Subcutaneous abdominal adipose tissue (tissue), 5 donors: Measurements from ENCODE around the gene RACK1.

Source experiments
- H3K27ac ChIP-seq: one replicate; pipeline ENCODE4 v1.7.0; 2013; ENCODE audit warnings: low read depth, mild to moderate bottlenecking, inconsistent platforms, low read length, moderate library complexity
- H3K27me3 ChIP-seq, 5 donors: one replicate each; pipeline ENCODE4 v1.7.0; 2013; ENCODE audit warnings: low read length in 5 of 5, inconsistent platforms in 1 of 5; ENCODE audit not compliant: control insufficient read depth in 5 of 5, insufficient read depth in 4 of 5
- H3K36me3 ChIP-seq, 5 donors: one replicate each; pipeline ENCODE4 v1.7.0; 2013; ENCODE audit warnings: low read length in 5 of 5; ENCODE audit not compliant: control insufficient read depth in 5 of 5, insufficient read depth in 5 of 5
- H3K4me1 ChIP-seq, 5 donors: one replicate each; pipeline ENCODE4 v1.7.0; 2013; ENCODE audit warnings: low read length in 5 of 5, mild to moderate bottlenecking in 3 of 5, moderate library complexity in 1 of 5; ENCODE audit not compliant: control insufficient read depth in 5 of 5, insufficient read depth in 5 of 5
- H3K4me3 ChIP-seq, 5 donors: one replicate each; pipeline ENCODE4 v1.7.0; 2013; ENCODE audit warnings: low read length in 5 of 5, low read depth in 1 of 5
- H3K9ac ChIP-seq, 5 donors: one replicate each; pipeline ENCODE4 v1.7.0; 2013; ENCODE audit warnings: low read length in 5 of 5, mild to moderate bottlenecking in 4 of 5, moderate library complexity in 3 of 5
- H3K9me3 ChIP-seq, 5 donors: one replicate each; pipeline ENCODE4 v1.7.0; 2013; ENCODE audit warnings: low read length in 5 of 5; ENCODE audit not compliant: control insufficient read depth in 5 of 5
- donor health status: healthy.
- donor health status: healthy.
- donor health status: healthy.
- donor health status: healthy.
- donor health status: healthy.

RACK1 gene

DNA sequence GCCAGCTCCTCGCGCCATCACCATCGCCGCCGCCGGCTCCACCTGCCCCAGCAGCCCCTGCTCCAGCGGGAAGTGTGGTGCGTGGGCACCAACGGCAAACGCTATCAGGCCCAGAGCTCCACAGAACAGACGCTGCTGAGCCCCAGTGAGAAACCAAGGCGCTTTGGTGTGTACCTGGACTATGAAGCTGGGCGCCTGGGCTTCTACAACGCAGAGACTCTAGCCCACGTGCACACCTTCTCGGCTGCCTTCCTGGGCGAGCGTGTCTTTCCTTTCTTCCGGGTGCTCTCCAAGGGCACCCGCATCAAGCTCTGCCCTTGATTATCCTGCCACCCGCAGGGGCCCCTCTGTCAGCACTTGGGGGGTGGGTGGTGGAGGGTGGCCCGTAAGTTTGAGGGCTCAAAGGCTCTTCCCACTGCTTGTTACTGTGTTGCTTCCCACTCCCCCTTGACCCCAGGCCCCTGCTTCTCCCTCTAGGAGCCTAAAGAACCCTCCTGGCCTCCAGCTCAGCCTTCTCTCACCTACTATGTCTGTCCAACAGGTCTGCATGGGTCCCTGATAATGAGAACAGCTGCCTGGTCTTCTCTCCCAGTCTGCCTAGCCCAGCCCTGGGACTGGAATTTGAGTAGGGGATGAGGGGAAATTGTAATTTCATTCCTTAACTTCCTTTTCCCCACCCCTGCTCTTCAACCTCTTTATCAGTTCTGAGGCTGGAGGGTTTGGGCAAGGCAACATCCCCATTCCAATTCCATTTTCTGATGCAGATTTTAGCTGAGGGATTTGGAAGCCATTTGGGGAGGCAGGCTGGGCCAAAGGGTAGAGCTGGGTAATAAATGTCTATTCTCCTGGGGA lies 9.0 kb downstream of the RACK1 start:
- Histone ChIP-seq H3K9me3 (no peaks in the 10 kb centered on the region), H3K36me3 (peaks cover 15 to 88% (median 77%) of the 10 kb centered on the region in 5 donors), H3K9ac (peak overlapping the region in 1 of 5 donors; percentile 17), H3K27me3 (no peaks in the 10 kb centered on the region), H3K4me3 (no peak overlapping the region), H3K4me1 (peaks cover 0 to 22% (median 19%) of the 10 kb centered on the region in 5 donors), H3K27ac (peak overlapping the region; percentile 30)

DNA sequence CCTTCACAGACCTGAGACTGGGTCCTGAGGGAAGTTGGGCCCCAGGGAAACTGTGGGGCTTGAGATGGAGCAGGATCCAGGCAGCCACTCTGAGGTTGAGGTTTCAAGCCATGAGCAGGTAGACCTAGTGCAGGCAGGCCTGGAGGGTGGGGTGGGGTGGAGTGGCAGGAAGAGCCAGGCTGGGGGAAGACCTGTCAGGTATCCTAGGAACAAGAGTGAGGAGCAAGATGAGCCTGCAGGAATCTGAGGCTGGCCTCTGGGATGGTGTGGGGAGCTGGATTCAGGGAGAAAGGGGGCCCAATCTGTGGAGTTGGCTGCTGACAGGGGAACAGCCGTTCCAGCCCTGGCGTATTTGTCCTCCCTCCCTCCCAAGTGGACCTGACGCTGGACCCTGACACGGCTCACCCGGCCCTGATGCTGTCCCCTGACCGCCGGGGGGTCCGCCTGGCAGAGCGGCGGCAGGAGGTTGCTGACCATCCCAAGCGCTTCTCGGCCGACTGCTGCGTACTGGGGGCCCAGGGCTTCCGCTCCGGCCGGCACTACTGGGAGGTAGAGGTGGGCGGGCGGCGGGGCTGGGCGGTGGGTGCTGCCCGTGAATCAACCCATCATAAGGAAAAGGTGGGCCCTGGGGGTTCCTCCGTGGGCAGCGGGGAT lies 9.8 kb downstream of the RACK1 start:
- no peaks in the 10 kb centered on the region for H3K27me3 ChIP-seq
- peaks cover 15 to 88% (median 73%) of the 10 kb centered on the region in 5 donors for H3K36me3 ChIP-seq
- no peak overlapping the region for H3K4me3 ChIP-seq
- H3K4me1 ChIP-seq, result peaks cover 0 to 22% (median 19%) of the 10 kb centered on the region in 5 donors
- H3K9ac ChIP-seq, result no peak overlapping the region
- H3K27ac ChIP-seq, result no peak overlapping the region
- H3K9me3 ChIP-seq, result no peaks in the 10 kb centered on the region

DNA sequence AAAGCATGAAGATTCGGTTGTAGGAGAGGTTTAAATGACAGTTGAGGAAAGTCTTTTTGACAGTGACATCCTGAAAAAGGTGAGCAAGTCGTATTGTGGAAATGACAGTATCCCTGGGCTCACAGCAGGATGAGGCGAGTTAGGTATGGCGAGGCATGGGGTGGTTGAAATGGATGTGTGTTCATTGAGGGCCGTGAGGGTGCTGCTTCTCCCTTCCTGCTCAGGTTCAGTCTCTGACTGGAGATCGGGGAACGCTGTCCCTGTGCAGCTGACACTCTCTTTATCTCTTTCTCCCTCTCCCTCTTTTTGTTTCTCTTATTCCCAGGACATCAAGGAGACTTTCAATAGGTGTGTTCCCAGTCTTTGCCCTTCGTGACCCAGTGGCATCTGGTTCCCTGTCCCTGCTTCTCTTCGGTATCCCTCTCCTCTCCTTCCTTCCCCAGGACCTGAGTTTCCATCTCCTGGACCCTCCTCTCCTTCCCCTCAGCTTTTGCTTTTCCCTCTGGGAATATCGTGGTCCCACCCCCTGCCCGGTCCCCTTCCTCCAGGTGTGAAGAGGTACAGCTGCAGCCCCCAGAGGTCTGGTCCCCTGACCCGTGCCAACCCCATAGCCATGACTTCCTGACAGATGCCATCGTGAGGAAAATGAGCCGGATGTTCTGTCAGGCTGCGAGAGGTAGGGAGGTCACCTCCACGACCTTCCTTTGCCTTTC lies 10.5 kb downstream of the RACK1 start:
- no peak overlapping the region for H3K4me3 ChIP-seq
- H3K9me3 ChIP-seq, result no peaks in the 10 kb centered on the region
- no peak overlapping the region for H3K27ac ChIP-seq
- H3K9ac ChIP-seq, result no peak overlapping the region
- H3K27me3 ChIP-seq, result no peaks in the 10 kb centered on the region
- H3K36me3 ChIP-seq, result peaks cover 15 to 82% (median 66%) of the 10 kb centered on the region in 5 donors
- H3K4me1 ChIP-seq, result peaks cover 0 to 22% (median 19%) of the 10 kb centered on the region in 5 donors

DNA sequence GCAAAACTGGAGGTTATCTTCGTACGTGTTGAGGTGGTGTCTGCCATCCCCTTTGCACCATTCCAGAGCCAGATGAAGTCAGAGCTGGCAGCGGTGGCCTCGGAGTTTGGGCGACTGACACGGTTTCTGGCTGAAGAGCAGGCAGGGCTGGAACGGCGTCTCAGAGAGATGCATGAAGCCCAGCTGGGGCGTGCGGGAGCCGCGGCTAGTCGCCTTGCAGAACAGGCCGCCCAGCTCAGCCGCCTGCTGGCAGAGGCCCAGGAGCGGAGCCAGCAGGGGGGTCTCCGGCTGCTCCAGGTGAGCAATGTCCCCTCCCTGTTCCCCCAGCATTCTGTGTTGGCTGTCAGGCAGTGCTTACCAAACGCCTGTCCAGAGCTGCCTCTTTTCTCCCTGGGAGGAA lies 11.1 kb downstream of the RACK1 start:
- no peak overlapping the region for H3K4me3 ChIP-seq
- no peak overlapping the region for H3K27ac ChIP-seq

DNA sequence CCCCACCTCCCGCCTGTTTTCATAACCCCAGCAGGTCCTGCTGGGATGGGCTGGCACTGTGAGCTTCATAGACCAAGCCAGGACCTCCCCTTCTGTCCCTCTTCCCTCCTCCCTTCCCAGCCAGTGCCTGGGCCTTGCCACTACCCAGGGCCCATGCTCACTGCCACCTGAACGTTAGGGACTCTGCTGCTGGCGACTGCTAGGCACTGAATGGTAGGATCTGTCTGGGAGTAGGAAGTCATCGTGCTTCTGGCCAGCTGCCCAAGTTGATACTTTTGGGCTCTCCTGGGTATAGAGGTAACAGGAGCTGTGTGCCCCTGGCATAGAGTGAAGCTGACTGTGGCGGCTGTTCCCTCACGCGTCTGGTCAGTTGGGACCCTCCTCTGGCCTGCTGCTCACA lies 12.3 kb downstream of the RACK1 start:
- H3K27me3 ChIP-seq, result no peaks in the 10 kb centered on the region
- no peak overlapping the region for H3K4me3 ChIP-seq
- no peaks in the 10 kb centered on the region for H3K9me3 ChIP-seq
- H3K9ac ChIP-seq, result no peak overlapping the region
- peaks cover 0 to 22% (median 19%) of the 10 kb centered on the region in 5 donors for H3K4me1 ChIP-seq
- H3K36me3 ChIP-seq, result peaks cover 6 to 69% (median 51%) of the 10 kb centered on the region in 5 donors
- no peak overlapping the region for H3K27ac ChIP-seq

More for the DNA sequence above, 11.1 kb downstream of the RACK1 start:
- Histone ChIP-seq H3K36me3 (peaks cover 10 to 78% (median 60%) of the 10 kb centered on the region in 5 donors), H3K9ac (peak overlapping the region in 1 of 5 donors; percentile 16), H3K27me3 (no peaks in the 10 kb centered on the region), H3K9me3 (no peaks in the 10 kb centered on the region), H3K4me1 (peaks cover 0 to 22% (median 19%) of the 10 kb centered on the region in 5 donors)

DNA sequence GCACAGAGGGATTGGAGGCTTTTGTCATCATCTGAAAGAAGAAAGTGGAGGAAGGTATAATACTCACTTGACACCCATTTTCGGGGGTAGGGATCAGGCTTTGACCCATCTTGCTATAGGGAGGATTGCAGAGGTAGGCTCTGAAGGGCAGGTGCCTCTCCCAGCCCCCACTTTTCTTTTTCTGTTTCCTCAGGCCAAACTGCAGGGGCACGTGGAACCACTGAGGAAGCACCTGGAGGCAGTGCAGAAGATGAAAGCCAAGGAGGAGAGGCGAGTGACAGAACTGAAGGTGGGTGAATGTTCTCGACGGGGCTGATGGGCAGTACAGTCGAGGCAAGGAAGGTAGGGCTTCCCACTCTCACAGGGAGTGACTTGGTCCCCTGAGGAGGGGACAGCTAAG lies 13.2 kb downstream of the RACK1 start:
- peaks cover 0 to 19% (median 17%) of the 10 kb centered on the region in 5 donors for H3K4me1 ChIP-seq
- no peak overlapping the region for H3K4me3 ChIP-seq
- H3K27ac ChIP-seq, result no peak overlapping the region
- no peaks in the 10 kb centered on the region for H3K9me3 ChIP-seq
- peaks cover 0 to 60% (median 42%) of the 10 kb centered on the region in 5 donors for H3K36me3 ChIP-seq
- no peak overlapping the region for H3K9ac ChIP-seq
- H3K27me3 ChIP-seq, result no peaks in the 10 kb centered on the region

DNA sequence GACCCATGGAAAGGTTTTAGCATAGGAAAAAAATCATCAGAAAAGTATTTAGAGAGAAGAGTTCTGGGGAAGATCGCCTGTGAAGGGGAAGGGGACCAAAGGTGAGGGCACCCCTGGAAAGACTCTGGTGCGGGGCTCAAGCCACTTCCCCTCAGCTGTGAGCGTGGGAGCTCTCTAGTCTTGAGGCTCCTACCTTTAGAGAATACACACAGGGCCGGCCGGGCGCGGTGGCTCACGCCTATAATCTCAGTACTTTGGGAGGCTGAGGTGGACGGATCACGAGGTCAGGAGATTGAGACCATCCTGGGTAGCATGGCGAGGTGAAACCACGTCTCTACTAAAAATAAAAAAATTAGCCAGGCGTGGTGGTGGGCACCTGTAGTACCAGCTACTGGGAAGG lies 13.7 kb downstream of the RACK1 start:
- Histone ChIP-seq H3K27ac (no peak overlapping the region), H3K36me3 (peaks cover 0 to 55% (median 37%) of the 10 kb centered on the region in 5 donors), H3K4me1 (peaks cover 0 to 16% (median 12%) of the 10 kb centered on the region in 5 donors), H3K4me3 (no peak overlapping the region), H3K9me3 (no peaks in the 10 kb centered on the region), H3K9ac (no peak overlapping the region), H3K27me3 (no peaks in the 10 kb centered on the region)

DNA sequence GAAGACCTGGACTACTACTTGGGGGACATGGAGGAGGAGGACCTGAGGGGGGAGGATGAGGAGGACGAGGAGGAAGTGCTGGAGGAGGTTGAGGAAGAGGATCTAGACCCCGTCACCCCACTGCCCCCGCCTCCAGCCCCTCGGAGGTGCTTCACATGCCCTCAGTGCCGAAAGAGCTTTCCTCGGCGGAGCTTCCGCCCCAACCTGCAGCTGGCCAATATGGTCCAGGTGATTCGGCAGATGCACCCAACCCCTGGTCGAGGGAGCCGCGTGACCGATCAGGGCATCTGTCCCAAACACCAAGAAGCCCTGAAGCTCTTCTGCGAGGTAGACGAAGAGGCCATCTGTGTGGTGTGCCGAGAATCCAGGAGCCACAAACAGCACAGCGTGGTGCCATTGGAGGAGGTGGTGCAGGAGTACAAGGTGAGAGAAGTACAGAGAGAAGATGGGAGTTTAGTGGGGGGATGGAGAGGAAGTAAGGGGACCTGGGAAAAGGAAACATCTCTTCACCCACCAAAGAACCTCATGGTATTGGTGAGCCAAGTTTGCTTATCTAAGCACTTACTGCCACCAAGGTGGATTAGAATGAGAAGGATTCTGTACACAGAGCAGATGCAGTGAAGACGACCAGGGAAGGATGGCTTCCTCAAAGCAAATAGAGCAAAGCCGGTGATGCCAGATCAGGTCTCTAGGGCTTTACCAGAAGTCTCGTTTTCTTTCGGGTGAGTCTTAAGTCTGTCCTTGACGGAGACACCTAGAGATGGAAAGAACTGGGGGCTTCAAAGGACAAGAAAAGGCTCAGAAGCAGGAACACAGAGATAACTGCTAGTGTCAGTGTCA lies 19.1 kb downstream of the RACK1 start:
- Histone ChIP-seq H3K27me3 (no peaks in the 10 kb centered on the region), H3K9ac (peak overlapping the region in 1 of 5 donors; percentile 64), H3K36me3 (peaks cover 0 to 13% (median 3%) of the 10 kb centered on the region in 5 donors), H3K9me3 (no peaks in the 10 kb centered on the region), H3K4me1 (peaks cover 8 to 33% (median 20%) of the 10 kb centered on the region in 5 donors), H3K27ac (peak overlapping the region; percentile 92), H3K4me3 (peak overlapping the region; percentile 64 to 88 (median 86))

DNA sequence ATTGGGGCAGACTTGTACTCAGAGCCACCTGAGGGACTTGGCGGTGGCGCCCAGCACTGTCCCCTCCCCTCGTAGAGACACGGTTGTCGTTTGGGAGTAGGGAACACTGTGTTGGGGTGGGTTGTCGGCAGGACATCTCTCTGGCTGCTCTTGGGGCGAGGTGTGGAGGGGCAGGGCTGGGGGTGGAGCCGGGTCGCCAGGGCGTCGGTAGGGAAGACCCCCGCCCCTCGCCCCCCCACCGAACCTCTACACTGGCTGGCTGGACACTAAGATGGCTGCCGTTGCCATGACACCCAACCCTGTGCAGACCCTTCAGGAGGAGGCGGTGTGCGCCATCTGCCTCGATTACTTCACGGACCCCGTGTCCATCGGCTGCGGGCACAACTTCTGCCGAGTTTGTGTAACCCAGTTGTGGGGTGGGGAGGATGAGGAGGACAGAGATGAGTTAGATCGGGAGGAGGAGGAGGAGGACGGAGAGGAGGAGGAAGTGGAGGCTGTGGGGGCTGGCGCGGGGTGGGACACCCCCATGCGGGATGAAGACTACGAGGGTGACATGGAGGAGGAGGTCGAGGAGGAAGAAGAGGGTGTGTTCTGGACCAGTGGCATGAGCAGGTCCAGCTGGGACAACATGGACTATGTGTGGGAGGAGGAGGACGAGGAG lies 19.8 kb downstream of the RACK1 start:
- Histone ChIP-seq H3K4me1 (peaks cover 8 to 33% (median 20%) of the 10 kb centered on the region in 5 donors), H3K27me3 (no peaks in the 10 kb centered on the region), H3K9me3 (no peaks in the 10 kb centered on the region), H3K36me3 (peaks cover 0 to 5% (median 3%) of the 10 kb centered on the region in 5 donors), H3K4me3 (peak overlapping the region; percentile 64 to 88 (median 86)), H3K27ac (peak overlapping the region; percentile 92), H3K9ac (peak overlapping the region in 4 of 5 donors; percentile 64 to 92 (median 68))
